Activated T-helper 1 cell treated with Interleukin-2 at 50 U/mL for 16 hours (primary cell): Measurements from ENCODE around the gene ZRANB1.

Experiments used
- DNase-seq: peaks from one replicate; pipeline ENCODE4 v3.0.0-alpha.2; 2020; ENCODE audit warnings: low read depth

The ZRANB1 gene

DNA sequence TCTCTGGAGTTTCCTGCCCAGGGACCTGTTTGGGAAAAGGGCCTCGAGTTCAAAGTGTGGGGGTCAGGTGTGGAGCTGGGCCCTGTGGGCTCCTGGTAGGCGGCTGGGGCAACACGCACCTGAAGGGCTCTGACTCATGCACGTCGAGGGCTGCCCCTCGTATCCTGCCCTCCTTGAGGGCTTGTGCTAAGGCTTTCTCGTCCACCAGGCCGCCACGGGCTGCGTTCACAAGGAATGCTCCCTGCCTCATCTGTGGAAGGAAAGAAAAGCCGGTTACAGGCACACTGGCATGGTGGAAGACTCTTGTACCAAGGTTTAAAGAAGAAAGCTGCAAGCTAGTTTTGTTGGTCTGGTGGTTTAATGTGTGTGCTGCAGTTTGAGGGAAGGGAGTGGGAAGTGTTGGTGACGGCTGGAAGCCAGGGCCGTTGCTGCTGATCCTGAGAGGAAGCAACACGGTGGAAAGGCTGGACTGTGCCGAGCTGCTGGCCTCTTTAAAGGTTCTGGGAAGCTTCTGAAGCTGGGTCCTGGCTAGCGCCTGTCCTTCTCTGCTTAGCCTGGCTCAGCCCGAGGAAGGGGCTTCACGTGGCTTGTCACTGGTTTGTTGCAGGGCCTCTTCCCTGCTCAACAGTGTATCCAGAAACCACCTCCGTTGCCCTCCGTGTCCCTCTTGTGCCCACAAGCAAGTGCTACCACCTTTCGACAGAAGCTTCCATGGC lies 52.0 kb downstream of the ZRANB1 start:
- DNase-seq, result no peak

DNA sequence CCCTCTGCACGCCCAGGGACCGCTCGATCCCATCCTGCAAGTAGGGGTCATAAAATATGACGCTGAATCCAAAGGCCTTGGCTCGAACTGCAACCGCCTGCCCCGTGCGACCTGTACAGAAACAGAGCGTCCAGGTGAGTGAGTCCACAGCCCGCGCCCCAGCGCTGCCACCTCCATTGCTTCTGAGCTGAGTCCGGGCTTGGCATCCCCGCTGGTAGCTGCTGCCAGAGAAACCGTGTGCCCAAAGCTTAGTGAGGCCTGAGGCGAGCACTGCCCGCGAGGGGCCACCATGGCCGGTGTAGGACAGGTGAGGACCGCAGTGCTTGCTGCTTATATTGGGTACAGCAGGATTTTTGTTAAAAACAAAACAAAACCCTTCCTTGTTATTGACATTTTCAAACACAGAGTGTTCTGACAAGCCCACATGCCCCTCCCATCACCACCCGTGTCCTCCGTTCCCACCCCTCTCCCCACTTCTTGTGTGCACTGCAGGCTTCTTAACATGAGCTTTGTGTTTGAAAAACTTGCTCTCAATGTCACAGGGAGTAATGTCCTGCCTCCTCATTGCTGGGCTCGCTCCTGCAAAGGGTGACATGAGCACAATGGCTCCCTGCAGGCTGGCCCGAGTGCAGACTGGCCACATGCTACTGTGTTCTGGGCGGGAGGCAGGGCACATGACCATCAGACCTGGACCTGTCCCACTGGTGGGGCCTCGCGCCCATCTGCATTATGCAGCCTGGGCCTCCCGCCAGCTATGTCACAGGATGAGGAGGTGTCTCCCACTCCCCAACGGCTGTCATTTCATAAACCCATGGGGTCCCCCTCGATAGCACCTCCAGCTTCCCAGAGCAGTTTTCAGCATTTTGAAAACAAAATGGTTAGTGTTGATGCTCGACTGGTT lies 52.9 kb downstream of the ZRANB1 start:
- DNase-seq, result no peak

DNA sequence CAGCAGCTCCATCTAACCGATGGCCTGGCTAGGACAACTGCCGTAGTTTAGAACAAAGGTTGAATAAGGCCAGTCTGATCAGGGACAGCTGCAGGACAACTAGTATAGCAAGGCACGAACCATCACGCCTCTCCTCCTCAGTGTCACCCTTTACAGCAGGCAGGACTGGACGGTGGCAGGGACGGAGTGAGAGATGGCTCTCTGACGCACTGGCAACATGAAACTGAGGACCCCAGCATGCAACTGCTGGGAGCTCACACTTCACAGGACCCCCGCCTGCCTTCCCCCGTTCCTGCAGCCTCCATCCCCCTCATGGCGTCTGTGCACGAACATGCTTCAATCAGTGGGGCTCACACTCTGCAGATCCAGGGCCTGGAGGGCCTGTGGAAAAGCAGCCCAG lies 53.7 kb downstream of the ZRANB1 start:
- no peak for DNase-seq

DNA sequence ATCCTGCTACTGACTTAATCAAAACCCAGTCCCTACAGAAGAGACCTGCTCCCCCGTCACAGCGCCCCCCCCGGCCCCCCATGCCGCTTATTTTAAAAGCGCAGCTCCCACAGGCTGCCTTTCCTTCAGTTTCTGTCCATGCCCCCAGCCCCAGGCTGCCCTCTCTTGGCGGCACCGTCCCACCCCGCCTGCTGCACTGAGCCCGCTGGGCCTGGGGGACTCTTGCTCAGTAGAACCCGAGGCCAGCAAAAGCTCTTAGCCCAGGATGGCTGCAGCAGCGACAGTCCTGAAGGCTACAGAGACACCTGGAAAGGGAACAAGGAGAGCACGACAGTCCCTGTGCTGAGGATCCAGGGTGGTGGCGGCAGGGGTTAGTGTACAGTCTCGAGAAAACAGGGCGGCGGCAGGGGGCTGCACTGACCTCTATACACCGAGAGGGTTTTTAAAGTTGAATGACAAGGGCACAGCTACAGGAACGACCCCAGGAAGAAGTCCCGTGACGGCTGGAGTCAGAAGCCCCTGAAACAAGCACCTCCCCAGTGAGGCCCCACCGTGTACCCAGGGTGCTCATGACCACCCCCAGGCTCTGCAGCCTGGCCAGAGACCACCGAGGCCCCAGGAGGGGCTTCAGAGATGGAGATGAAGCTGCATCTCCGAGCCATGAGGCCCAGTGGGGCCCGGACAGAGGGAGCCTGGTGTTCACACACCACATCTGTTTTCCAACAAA lies 54.4 kb downstream of the ZRANB1 start:
- no peak for DNase-seq

DNA sequence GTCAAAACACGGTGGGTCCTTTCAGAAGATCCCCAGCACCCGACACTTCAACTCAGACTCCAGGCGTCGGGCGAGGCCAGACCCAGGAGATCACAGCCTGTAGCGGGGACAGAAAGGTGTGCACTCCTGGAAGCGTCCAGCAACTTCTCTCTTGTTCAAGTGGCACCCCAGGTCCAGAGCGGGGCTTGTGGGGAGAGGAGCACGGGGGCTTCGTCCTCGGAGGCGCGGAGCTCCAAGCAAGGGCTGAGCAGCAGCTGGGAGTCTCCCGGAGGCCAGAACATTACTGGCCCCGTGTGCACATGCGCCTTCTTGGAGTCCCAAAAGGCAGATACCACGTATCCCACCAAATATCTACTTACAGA lies 54.9 kb downstream of the ZRANB1 start:
- no peak for DNase-seq

DNA sequence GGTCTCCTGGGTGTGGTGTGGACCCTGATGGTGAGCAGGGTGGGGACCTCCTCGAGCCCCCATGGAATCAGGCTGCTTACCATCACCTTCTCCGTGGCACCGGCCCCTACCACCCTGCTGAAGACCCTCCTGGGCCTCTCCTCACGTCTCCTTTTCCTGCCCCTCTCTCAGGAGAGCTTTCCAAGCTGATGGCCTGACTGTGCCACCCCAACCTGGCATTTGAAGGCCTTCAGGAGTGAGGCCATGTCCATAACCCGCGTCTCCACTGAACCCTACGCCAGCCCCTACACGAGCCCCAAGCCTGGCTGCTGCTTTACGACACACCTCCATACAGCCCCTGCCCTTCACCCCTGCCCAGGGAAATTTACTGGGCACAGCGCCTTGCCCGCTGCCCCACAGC lies 55.4 kb downstream of the ZRANB1 start:
- no peak for DNase-seq

DNA sequence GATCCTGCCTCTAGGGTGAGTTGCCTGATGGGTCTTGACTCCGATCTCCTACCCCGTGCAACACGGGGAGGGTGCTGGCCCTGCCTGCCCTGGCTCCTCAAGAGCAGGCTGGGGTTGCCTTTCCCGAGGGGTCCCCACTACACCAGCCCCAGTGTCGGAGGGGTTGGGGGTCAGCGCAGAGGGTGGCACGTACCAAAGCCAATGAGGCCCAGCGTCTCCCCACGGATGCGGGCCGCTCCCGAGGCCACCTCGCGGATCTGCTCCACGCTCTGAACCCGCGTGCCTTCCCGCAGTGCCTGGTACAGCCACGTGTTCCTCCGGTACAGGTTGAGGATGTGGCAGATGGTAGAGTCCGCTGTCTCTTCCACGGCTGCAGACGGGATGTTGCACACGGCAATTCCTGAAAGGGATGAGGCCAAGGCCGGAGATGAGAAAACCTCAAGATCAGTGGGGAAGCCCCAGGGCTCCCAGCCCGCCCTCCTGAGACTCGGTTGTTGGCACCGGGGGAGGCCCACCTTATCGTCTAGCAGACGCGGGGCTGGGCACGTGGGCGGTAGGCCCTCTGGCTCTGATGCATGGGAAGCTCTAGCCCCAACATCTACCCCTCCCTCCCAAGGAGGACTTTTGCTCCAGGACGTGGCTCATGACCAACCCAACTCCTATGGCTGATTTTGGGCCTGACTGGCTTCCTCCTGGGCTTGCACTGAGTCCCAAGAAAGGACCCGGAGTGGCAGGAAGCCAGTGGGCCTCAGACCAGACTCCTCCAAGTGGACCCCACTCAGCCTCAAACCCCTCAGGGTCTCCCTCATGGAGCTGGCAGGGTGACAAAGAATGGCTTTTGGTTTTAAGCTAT lies 56.1 kb downstream of the ZRANB1 start:
- no peak for DNase-seq

DNA sequence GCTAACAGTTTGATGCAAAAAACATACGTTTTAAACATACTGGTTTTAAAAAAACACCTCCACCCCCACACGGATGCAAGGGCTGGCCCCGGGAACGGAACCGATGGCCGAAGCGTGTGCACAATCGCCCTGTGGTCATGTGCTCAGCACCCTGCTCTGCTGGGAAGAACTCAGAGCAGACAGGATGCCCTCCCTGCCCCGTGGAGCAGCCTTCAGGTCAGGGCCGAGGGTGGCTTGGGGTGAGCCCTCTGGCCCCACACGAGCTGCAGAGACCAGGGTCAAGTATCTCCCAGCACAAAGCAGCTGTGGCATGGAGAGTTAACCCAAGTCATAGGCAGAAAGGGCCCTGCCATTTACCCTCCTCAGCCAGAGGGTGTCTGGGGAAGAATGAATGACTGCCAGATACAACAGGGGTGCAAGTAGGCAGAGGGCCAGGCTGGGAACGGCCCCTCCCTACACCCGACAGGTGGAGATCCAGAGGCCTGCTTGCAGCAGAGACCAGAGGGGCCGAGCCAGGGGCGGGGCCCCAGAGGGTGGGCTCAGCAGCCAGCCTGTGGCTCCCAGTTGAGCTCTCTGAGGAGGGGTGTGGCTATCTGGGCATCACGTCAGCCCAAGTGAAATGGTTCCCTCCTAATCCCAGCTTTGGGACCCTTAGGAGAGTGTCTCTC lies 56.8 kb downstream of the ZRANB1 start:
- DNase-seq, result no peak

DNA sequence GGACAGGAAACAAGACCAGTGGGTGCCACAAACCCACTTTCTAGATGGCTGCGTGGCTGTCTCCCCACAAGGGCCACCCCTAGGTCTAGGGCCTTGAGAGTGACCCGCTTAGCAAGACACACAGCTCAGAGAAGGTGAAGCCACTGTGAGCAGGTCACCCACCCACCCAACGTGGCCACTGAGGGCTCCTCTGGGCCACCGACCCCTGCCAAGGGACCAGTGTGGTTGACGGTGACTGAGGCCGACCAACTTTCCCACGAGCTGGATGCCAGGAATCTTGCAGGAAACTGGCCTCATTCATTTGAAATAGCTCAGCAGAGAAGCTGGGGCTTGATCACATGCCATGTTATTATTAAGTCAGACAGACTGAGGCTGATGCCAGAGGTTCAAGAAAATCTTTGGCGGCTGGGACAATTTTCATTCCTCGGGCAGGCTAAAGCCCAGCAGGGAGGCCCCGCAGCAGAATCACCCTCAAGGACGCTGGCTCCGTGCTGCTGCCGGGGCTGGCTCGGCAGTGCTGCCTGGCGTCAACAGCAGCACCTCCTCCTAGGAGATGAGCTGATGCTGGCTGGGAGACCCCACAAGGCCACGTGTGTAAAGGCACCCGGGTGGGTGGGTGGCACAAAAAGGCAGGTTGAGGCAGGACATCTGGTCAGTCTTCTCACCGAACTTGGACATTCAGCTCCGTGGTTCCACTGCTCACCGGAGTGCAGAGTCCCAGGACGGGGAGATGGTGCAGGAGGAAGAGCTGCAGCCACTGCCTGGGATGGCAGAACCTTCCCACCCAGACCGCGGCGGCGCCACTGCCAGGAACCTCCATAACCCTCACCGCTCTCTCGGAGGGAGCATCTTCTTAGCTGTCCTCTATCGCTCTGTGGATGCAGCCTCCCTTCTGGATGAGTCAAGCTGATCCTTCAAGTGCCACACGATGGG lies 57.8 kb downstream of the ZRANB1 start:
- DNase-seq, result no peak

DNA sequence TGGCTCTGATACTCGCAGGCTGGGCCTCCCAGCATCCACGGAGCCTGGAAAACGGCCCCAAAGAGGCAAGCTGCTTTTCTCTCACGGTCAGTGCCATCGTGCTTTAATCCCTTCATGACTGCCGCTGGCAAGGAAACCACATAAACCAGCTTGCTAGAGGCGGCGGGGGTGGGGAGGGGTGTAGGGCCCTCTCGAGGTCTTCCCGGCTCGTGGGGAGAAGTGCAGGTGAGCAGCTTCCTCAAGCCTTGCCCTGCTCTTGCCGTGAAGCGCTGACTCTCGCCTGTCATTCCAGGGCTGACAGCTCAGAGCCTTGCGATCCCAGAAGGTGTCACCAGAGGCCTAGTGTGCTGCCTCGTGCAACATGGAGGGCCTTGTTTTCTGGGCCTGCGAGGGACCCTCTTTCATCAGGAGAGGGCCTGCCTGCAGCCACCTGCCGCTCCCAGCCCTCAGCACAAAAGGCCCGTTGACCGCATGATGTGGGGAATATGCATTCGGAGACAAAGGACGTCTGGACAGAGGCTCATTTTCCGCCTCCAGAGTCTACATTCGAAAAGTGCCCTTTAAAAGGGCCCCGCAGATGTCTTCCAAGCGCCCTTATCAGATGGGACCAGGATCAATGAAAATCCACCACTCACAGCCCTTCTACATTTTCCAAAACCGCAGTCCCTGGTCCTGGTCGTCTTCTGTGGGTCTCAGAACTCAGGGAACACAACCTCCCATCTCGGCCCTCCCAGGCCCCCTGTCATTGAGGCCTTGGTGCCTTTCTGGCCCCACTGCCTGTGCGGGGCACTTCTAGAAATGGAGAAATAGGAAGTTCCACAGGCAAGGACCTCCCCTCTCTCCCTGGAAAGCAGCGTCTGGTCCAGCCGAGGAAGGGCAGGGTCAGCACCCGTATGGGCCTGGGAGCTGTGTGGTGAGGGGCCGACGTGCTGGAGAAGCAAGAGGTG lies 58.7 kb downstream of the ZRANB1 start:
- DNase-seq, result no peak

DNA sequence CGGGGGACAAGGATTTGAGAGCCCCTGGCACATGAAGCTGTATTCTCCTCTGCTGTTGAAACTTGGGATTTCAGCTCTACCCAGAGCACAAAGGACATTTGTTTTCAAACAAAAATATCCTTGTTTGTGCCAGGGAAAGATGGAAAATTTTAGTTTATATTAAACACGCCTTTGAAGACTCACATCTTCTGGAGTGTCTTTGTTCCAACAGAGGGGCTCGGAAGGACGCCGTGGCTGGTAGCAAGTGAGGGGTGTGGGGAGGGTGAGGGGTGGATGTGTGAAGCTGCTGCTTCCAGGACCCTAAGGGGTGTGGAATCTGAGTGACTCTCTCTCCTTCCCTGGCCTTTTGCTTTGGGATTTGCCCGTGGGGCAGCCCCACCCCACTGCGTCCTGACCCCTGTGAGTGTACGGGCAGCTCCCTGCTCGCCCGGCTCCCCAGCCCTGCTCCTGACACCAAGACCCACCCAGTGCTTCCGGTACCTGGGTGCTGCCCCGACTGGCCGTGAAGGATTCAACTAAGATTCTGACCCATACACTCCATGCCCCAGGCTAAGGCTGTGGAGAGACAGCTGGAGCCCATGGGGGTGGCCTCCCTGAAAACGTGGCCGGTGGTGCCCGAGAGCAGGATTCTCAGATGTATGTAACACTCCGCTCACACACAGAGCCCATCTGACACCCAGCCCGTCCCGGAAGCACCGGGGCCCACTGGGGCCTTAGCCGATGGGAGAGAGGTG lies 59.6 kb downstream of the ZRANB1 start:
- no peak for DNase-seq

DNA sequence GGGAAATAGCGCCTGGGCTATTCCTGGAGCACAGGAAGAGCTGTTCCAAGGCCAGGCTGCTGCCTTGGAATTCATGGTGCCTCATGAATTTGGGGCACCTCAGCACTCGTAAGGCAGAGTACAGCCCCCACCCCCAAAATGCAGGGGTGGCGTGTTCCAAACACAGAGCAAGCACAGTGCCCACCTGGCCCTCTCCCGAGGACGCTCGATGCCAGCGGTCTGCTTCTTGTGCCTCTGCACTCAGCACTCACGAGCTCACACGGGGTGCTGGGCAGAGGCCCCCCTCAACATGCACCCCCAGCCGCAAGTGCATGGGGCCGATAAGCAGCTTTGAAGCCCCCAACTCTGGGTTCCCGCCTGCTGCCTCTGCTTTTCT lies 60.1 kb downstream of the ZRANB1 start:
- no peak for DNase-seq

DNA sequence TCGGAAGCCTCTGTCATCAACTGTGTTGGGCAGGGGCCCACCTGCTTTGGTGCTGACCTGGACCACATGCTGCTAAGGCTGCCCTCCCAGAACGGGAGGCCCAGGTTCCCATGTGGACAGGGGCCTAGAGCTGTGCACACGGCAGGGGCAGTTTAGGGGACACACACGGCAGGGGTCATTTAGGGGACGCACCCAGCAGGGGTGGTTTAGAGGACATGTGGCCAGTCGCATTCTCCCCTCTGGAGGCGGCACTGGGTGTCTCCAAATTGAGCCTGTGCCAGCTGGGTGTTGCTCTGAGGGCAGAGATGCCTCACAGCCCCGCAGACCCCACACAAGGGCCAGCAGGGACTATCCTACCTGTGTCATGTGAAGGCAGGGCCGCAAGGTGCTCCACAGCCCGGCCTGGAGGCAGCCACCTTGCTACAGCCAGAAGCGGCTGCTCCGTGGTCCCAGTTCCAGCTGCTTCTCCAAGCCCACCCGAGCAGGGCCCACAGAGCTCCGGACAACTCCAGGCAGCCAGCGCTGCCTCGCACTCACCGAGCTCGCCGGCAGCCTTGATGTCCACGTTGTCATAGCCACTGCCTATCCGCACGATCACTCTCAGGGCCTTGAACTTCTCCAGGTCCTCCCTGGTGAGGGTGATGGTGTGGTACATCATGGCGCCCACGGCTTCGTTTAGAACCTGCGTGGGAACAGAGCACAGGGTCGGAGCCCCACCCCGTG lies 60.7 kb downstream of the ZRANB1 start:
- DNase-seq, result no peak

DNA sequence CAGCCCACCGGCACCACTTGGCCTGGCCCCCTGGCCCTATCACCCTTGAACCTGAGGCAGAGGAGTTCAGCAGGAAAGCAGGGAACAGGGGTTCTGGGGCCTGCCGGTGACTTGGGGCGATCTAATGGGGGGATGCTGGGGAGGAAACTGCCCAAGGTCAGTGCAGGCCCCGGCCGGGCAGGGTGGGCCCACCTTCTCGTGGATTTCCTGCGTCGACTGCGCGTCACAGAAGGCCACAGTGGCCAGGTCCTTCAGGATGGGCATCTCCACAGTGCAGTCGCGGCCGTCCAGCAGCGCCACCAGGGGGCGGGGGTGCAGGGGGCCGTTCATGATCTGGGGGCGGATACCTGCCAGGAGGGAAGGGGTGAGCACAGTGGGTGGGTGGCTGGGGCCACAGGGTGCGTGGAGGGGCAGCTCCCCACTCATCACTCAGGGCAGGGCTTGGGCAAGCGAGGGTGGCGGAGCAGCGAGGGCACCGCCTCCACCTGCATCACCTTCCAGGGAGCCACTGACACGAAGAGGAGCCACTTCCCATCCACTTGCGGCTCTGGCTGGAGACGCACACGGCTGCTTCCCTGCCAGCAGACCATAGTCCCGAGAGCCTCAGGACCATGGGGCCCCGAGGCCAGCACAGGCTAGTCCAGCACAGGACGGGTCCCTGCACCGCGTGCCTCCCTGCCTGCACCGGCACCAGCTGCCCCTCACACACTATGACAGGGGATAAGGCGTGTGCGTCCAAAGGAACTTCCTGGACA lies 61.4 kb downstream of the ZRANB1 start:
- DNase-seq, result no peak

DNA sequence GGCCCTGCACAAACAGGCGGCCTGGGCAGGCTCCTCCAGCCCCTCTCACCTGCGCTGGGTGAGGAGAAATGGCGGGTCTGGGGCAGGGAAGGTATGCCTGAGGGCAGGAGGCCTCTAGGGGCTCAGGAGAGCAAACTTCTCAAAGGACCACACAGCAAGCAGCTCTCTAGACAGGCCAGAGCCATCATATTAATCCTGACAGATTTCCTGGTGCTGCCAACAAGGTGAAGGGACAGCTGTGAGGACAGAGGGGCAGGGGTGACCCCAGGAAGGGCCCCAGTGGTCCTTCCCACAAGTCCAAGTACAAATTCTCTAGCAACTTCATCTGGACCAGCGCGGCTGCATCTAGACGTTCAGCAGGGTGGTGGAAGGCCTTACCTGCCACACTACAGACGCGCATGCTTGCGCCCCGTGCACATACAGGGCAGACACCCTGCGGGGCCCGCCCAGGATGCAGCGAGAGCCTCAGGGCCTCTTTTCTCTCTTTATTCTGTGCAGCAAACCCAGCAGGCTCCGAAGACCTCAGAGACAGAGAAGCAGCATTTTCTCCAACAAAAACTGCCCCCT lies 62.1 kb downstream of the ZRANB1 start:
- DNase-seq, result no peak

DNA sequence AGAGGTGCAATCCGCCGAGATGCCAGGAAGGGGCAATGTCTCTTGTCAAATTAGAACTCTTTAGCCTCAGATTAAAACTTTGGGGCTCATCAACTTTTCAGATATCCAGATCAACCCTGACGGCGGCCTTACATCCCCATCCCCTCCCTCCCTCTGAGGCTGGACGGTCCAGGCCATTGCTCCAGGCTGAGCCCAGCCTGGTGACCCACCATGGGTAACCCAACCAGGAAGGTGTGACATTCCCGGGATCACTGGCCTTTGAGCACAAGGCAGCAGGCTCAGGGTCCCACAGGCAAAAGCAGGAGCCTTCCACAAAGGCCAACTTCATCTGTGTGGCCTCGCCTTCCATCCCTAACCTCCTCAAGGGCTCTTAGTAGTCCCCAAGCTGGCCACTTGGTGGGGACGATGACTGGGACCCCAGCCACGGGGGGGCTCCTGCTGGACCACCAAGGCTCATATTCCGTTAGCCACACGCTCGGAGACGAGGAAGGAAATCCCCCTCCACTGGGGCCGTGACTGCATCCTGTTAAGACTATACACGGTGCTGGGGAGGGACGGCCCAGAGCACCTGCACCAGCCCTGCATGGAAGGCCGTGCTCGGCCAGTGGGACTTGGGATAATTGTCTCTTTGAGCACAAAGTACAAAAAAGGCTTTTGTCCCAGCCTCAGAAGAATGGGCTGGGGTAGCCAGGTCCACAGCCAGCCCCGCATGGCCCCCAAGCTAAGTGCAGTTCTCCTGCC lies 62.8 kb downstream of the ZRANB1 start:
- no peak for DNase-seq
